ENCODE measurements around the gene ALG14. TPM values are rescaled to one million over a fixed set of nuclear protein-coding genes. Genes with fewer than 3 reads are reported as not detected.
"Not testable (repeated sequence)": the region's sequence is repeated elsewhere in the genome, so short reads cannot be mapped to it uniquely, and the experiment has no call there.

The ALG14 gene
- total RNA-seq, 1 experiment from 2014 or later, result 13.0 TPM

GRCh38 chr1:95021119-95021518 lies 51.6 kb downstream of the ALG14 start:
- no peaks in the 10 kb centered on the region for H3K27me3 Mint-ChIP-seq (ENCODE audit: insufficient read depth, unreplicated experiment)
- TF ChIP-seq, protein P1, sequence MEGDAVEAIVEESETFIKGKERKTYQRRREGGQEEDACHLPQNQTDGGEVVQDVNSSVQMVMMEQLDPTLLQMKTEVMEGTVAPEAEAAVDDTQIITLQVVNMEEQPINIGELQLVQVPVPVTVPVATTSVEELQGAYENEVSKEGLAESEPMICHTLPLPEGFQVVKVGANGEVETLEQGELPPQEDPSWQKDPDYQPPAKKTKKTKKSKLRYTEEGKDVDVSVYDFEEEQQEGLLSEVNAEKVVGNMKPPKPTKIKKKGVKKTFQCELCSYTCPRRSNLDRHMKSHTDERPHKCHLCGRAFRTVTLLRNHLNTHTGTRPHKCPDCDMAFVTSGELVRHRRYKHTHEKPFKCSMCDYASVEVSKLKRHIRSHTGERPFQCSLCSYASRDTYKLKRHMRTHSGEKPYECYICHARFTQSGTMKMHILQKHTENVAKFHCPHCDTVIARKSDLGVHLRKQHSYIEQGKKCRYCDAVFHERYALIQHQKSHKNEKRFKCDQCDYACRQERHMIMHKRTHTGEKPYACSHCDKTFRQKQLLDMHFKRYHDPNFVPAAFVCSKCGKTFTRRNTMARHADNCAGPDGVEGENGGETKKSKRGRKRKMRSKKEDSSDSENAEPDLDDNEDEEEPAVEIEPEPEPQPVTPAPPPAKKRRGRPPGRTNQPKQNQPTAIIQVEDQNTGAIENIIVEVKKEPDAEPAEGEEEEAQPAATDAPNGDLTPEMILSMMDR (IDR thresholded peaks at IDR 0.05; ENCODE audit: unreplicated experiment), result no peak
- H3K4me1 Mint-ChIP-seq (ENCODE audit: insufficient read depth, unreplicated experiment), result peaks cover 26% of the 10 kb centered on the region
- no peaks in the 10 kb centered on the region for H3K9me3 Mint-ChIP-seq (ENCODE audit: unreplicated experiment)
- DNase-seq (ENCODE audit: unreplicated experiment), result peak; percentile 38
- ChIA-PET POLR2A (interaction anchor here (0.6 kb wide), 1 partner anchor 218 kb away, joined by 3 read pairs; no protein-coding TSS in a partner anchor), CTCF (interaction anchor here (0.7 to 4.8 kb wide), 3 partner anchors 20 to 167 kb away, joined by 3 to 42 read pairs (median 14); no protein-coding TSS in a partner anchor)
- no peaks in the 10 kb centered on the region for H3K36me3 Mint-ChIP-seq (ENCODE audit: insufficient read depth, unreplicated experiment)
- H3K4me3 Mint-ChIP-seq (ENCODE audit: unreplicated experiment), result no peak overlapping the region
- no TSS peak for BruUV-seq (replicated peaks)
- intact Hi-C loops (cut with micrococcal nuclease), result no loop called here
- peak overlapping the region; percentile 21 for H3K27ac Mint-ChIP-seq (ENCODE audit: low read depth, unreplicated experiment)

DNA sequence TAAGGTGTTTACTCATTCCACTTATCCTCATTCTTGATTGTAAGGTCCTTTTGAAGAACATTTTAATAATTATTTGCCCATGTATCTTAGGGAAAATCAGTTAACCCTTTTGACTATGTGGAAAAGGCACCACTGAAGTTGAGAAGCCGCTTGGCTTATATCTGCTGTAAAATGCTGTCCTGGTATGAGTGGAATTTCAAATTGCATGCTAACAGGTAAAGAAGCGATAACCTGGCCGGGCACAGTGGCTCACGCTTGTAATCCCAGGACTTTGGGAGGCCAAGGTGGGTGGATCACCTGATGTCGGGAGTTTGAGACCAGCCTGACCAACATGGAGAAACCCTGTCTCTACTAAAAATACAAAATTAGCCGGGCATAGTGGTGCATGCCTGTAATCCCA lies 53.3 kb downstream of the ALG14 start:
- intact Hi-C loops (cut with micrococcal nuclease); H3K27ac Mint-ChIP-seq (ENCODE audit: low read depth, unreplicated experiment); CTCF ChIA-PET; BruUV-seq (replicated peaks); DNase-seq (ENCODE audit: unreplicated experiment); H3K4me3 Mint-ChIP-seq (ENCODE audit: unreplicated experiment); H3K27me3 Mint-ChIP-seq (ENCODE audit: insufficient read depth, unreplicated experiment); H3K36me3 Mint-ChIP-seq (ENCODE audit: insufficient read depth, unreplicated experiment); H3K9me3 Mint-ChIP-seq (ENCODE audit: unreplicated experiment): not testable (repeated sequence)
- POLR2A ChIA-PET, result interaction anchor here (0.9 kb wide), 1 partner anchor 22 kb away, joined by 4 read pairs; no protein-coding TSS in a partner anchor
- peaks cover 26% of the 10 kb centered on the region for H3K4me1 Mint-ChIP-seq (ENCODE audit: insufficient read depth, unreplicated experiment)

GRCh38 chr1:95018602-95019369 lies 54.0 kb downstream of the ALG14 start:
- TF ChIP-seq, protein P1 (IDR thresholded peaks at IDR 0.05; ENCODE audit: unreplicated experiment), result no peak
- no peaks in the 10 kb centered on the region for H3K27me3 Mint-ChIP-seq (ENCODE audit: insufficient read depth, unreplicated experiment)
- peaks cover 22% of the 10 kb centered on the region for H3K4me1 Mint-ChIP-seq (ENCODE audit: insufficient read depth, unreplicated experiment)
- no peaks in the 10 kb centered on the region for H3K9me3 Mint-ChIP-seq (ENCODE audit: unreplicated experiment)
- H3K36me3 Mint-ChIP-seq (ENCODE audit: insufficient read depth, unreplicated experiment), result no peaks in the 10 kb centered on the region
- no peak overlapping the region for H3K27ac Mint-ChIP-seq (ENCODE audit: low read depth, unreplicated experiment)
- peak; percentile 43 for DNase-seq (ENCODE audit: unreplicated experiment)
- no TSS peak for BruUV-seq (replicated peaks)
- intact Hi-C loops (cut with micrococcal nuclease), result no loop called here
- ChIA-PET CTCF (interaction anchor here (1.5 kb wide), 1 partner anchor 41 kb away, joined by 3 read pairs; no protein-coding TSS in a partner anchor), POLR2A (interaction anchor here (0.9 to 1.4 kb wide), 2 partner anchors 22 to 154 kb away, joined by 4 to 5 read pairs; no protein-coding TSS in a partner anchor)
- H3K4me3 Mint-ChIP-seq (ENCODE audit: unreplicated experiment), result no peak overlapping the region

- Mint-ChIP-seq H3K9me3 (ENCODE audit: unreplicated experiment) (no peaks in the 10 kb centered on the region), H3K4me3 (ENCODE audit: unreplicated experiment) (no peak overlapping the region), H3K36me3 (ENCODE audit: insufficient read depth, unreplicated experiment) (no peaks in the 10 kb centered on the region), H3K27ac (ENCODE audit: low read depth, unreplicated experiment) (no peak overlapping the region), H3K27me3 (ENCODE audit: insufficient read depth, unreplicated experiment) (no peaks in the 10 kb centered on the region), H3K4me1 (ENCODE audit: insufficient read depth, unreplicated experiment) (peaks cover 20% of the 10 kb centered on the region)
- intact Hi-C loops (cut with micrococcal nuclease), result no loop called here
- DNase-seq (ENCODE audit: unreplicated experiment), result no peak
- BruUV-seq (replicated peaks), result no TSS peak
- CTCF ChIA-PET, result interaction anchor here (1.5 kb wide), 1 partner anchor 40 kb away, joined by 3 read pairs; no protein-coding TSS in a partner anchor
- TF ChIP-seq, protein P1 (IDR thresholded peaks at IDR 0.05; ENCODE audit: unreplicated experiment), result no peak
- POLR2A ChIA-PET, result interaction anchor here (1.4 kb wide), 1 partner anchor 153 kb away, joined by 5 read pairs; no protein-coding TSS in a partner anchor
Measured at GRCh38 chr1:95017775-95018174, 55.0 kb downstream of the ALG14 start.
